Limb (tissue), 2 donors: Measurements from ENCODE around the gene SNAP23.
"Not testable (repeated sequence)": the region's sequence is repeated elsewhere in the genome, so short reads cannot be mapped to it uniquely, and the experiment has no call there.

Experiments used
- DNase-seq, 2 donors: peaks; one replicate each; pipeline ENCODE4 v3.0.0-alpha.2; 2016; ENCODE audit errors: extremely low spot score in 2 of 2

SNAP23 gene

GRCh38 chr15:42556550-42557207, 61.2 kb downstream of the SNAP23 start:
- DNase-seq = not testable (repeated sequence)

GRCh38 chr15:42558739-42559138, 63.3 kb downstream of the SNAP23 start:
- no peak for DNase-seq

GRCh38 chr15:42575188-42576039, 80.0 kb downstream of the SNAP23 start, which contains the start of gene STARD9:
Gene STARD9, plus strand, starts transcription at chr15:42575606. Its CDS starts 110 bp downstream, at chr15:42575716.
- peak; percentile 98 for DNase-seq

GRCh38 chr15:42576040-42576594, 80.7 kb downstream of the SNAP23 start:
- DNase-seq = no peak

GRCh38 chr15:42576776-42577175, 81.3 kb downstream of the SNAP23 start:
- no peak for DNase-seq

- DNase-seq = peak in 1 of 2 donors; percentile 44
Measured at GRCh38 chr15:42577514-42578031, 82.1 kb downstream of the SNAP23 start.

- DNase-seq = no peak
Measured at GRCh38 chr15:42578984-42579537, 83.6 kb downstream of the SNAP23 start.

- peak; percentile 86 to 87 for DNase-seq
Measured at GRCh38 chr15:42581272-42581730, 85.9 kb downstream of the SNAP23 start.
